SHP77 treated with DMSO at 0.1 percent for 48 hours (cell line): ENCODE data around the gene FAM53A.

Source experiments
- DNase-seq: peaks from one replicate; lab custom pipeline; 2025; lab: John Stamatoyannopoulos, UW

The FAM53A gene

GRCh38 chr4:1623821-1624518, 60.1 kb downstream of the FAM53A start:
- DNase-seq: no peak

DNA sequence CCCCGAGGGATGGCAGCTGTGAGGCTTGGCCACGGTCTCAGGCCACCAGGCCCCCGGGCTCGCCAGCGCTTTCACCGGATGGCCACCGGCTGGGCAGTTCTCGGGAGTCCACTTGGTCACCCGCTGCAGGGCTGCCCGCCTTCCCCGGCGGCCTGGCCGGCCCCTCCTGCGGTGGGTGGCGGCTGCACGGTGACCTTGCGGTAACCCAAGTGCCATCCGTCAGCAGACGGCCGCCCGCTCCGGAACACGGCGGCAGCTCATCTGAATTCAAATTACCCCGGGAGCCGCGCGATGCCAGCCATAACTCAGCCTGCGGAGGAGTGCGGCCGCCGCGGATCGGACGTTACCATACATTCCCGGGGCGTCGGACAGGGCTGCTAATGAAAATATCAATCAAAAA, 60.7 kb downstream of the FAM53A start:
- no peak for DNase-seq

- DNase-seq: no peak
Measured at GRCh38 chr4:1622956-1623355, 61.2 kb downstream of the FAM53A start.

- no peak for DNase-seq
Measured at GRCh38 chr4:1622238-1622637, 61.9 kb downstream of the FAM53A start.

DNA sequence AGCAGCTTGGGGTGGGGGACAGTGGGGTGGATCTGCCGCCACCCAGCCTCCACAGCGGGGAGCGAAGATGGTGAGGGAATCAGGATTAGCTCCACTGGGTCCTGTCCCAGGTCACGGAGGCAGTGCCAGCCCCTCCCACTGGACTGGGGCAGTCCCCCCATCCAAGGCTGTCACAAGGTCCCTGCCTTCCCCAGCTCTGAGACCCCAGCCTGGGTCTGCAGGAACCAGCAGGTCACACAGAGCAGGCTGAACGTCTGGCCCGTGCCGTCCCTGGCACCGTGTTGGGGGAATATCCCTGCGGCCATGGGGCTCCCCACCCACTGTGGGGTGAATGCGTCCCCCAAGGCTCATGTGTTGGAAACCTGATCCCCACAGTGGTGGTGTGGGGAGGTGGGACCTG, 62.6 kb downstream of the FAM53A start:
- no peak for DNase-seq

- no peak for DNase-seq
Measured at GRCh38 chr4:1619151-1619672, 64.9 kb downstream of the FAM53A start.

GRCh38 chr4:1618438-1618837, 65.7 kb downstream of the FAM53A start:
- DNase-seq: no peak

GRCh38 chr4:1616557-1616930, 67.6 kb downstream of the FAM53A start:
- DNase-seq: no peak

GRCh38 chr4:1615786-1616556, 68.1 kb downstream of the FAM53A start:
- DNase-seq: no peak

DNA sequence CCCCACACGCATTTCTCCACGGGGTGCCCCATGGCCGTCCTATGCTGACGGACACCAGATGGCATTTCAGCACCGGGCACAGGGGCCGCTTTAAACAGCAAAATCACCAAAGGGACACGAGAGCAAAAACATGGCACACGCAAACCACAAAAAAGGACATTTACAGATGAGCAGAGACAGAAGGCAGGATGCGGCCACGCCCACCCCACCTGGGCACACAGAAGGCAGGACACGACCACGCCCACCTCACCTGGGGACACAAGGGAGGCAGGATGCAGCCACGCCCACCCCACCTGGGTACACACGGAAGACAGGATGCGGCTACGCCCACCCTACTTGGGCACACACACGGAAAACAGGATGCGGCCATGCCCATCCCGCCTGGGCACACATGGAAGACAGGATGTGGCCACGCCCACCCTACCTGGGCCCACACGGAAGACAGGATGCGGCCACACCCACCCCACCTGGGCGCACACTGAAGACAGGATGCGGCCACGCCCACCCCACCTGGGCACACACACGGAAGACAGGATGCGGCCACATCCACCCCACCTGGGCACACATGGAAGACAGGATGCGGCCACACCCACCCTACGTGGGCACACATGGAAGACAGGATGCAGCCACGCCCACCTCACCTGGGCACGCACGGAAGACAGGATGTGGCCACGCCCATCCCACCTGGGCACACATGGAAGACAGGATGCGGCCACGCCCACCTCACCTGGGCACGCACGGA, 69.1 kb downstream of the FAM53A start:
- DNase-seq: no peak

DNA sequence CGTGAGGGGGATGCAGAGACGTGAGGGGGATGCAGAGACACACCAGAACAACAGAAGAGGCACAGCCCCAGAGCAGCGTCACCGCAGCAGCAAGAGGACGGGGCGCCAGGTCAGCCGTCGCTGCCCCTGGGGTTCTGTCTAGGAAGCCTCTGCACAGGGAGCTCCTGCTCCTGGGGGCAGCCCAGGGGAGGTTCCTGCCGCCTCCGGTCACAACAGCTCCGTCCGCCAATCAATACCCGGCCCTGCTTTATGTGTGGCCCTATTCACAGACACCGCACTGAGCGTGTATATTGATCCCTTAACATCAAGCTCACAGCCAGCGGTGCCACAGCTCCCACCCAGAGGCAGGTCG, 69.6 kb downstream of the FAM53A start:
- no peak for DNase-seq

GRCh38 chr4:1614049-1614448, 70.1 kb downstream of the FAM53A start:
- DNase-seq: no peak

GRCh38 chr4:1613099-1613495, 71.0 kb downstream of the FAM53A start:
- no peak for DNase-seq

- no peak for DNase-seq
Measured at GRCh38 chr4:1612278-1613098, 71.6 kb downstream of the FAM53A start.

DNA sequence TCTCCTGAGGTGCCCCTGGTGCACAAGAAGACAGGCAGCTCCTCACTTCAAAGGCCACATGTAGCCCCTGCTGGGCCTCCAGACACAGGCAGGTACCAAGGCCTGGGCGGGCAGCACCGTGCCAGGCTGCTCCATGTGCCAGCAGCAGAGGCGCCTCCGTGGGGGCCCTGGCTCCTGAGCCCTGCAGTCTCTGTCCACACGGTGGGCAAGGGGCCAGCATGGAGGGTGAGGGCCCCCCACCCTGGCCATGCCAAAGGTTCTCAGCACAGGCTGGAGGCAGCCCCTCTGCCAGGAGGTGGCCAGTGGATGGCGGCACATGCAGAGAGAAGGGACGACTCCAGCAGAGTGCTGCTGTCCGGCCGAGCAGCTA, 72.6 kb downstream of the FAM53A start:
- DNase-seq: no peak

DNA sequence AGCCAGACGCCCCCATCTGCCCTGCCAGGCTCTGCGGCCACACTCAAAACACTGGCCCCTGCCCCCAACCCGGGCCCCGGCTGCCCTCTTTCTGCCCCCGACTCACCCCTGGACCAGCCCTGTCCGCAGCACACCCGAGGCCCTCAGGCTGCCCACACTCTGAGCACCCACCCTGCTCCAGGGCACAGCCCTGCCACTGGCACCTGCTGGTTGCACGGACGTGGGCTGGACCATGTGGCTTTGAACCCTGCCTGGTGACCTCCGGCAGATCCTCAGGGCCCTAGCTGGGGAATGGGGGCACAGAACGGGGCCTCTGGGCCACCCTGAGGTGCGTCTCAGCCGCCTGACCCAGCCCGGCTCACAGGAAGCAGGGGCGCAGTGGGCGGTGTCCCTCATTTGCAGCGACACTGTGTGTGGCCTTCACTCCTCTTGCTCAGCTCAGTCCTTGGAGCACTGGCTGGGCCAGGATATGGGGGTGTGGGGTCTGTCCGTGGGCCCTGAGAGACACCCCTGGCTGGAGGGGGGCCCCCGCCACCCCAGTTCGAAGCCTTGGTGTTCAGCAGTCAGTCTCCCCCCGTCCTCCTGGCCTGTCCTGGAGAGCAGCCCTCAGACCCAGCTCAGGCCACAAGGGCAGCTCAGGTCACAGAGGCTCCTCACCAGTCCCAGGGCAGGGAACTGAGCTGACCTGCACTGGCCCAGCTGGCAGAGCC, 73.2 kb downstream of the FAM53A start:
- DNase-seq: no peak

GRCh38 chr4:1609901-1610790, 74.0 kb downstream of the FAM53A start:
- DNase-seq: no peak

DNA sequence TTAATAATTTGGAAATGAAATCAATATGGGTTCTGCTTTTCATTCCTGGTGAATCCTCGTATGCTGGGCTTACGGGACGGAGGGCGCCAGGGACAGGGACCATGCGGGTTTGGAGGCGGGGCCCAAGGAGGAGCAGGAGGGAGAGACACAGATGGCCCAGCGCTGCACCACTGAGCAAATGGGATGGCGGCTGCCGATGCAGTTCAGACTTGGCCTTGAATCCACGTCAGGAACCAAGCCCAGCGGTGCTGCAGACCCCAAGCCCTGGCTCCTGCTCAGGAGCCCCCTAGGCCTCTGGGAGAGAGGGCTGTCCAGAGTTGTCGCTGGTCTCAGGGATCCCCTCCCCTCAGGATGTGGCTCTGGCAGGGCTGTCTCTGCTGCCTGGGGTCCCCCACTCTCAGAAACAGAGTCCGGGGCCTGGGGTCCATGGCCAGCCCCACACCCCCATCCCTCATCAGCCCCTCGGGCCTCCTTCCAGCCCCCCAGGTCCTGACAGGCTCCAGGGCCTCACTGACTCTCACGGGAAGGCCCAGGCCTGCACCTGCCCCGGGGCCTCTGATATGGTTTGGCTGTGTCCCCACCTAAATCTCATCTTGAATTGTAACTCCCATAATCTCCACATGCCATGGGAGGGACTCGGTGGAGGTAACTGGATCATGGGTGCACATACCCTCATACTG, 75.2 kb downstream of the FAM53A start:
- DNase-seq: no peak

- DNase-seq: no peak
Measured at GRCh38 chr4:1608196-1608820, 75.8 kb downstream of the FAM53A start.
